Measurements from ENCODE around the gene KRT73.

KRT73 gene

GRCh38 chr12:52618216-52618615 lies at the start of gene KRT73:
TSS of gene KRT73 (minus strand) at chr12:52618559. CDS start at chr12:52618524, 35 bp downstream.
- DNase-seq = no peak

DNA sequence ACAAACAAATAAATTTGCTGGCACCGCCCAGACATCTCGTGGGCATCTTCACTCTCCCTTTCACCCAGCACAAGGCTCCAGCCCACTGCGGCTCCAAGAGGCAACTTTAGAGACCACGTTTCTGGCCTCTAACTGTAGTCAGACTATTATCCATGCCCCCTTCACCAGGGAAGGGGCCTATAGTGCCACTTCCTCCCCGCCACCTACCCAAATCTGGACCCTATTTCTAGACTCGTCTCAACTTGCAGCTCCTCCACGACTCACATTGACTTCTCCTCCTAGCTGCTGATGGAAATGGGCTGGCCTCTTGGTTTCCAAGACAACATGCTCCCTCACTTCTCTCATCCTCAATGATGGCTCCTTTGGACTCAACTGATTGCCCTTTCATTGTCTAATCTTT lies 49.6 kb upstream of the KRT73 start:
- DNase-seq = no peak

- DNase-seq = no peak
Observed at GRCh38 chr12:52667509-52667908, 49.1 kb upstream of the KRT73 start.

DNA sequence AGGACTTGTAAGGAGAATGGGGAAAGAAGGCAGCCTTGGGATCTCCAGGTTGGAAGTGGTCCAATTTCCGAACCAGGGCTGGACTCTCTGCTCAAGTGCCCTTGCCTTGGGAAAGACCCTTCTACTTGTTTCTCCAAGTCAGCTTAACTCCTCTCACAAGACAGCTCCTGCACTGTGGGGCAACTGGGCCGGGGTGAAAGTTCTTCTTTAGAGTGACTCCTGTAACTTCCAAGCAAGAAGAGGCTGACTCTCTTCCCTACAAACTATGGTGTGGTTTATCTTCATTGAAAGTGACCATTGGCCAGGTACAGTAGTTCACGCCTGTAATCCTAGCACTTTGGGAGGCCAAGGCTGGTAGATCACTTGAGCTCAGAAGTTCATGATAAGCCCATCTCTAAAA lies 48.1 kb upstream of the KRT73 start:
- DNase-seq = no peak

DNA sequence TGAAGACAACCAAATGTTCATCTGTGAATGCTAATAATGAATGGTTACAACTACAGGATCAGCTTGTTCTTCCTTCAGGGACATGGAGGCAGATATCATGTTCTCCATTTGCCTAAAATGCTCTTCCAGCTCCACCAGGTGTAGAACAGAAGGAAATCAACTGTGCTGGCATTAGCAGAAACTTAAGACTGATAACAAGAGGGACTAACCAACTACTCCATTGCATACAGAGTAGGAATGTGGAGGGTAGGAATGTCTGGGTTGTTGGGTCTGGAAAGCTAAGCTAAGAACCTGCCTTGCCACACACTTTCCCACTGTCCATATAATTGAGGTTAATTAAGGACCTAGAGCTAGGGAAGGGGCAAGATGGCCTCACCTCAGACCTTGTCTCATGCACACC lies 45.1 kb upstream of the KRT73 start:
- DNase-seq = no peak

GRCh38 chr12:52662918-52663229 lies 44.5 kb upstream of the KRT73 start:
- no peak for DNase-seq

- DNase-seq = no peak
Observed at GRCh38 chr12:52662093-52662917, 43.9 kb upstream of the KRT73 start.

- DNase-seq = no peak
Observed at GRCh38 chr12:52661668-52662067, 43.3 kb upstream of the KRT73 start.

DNA sequence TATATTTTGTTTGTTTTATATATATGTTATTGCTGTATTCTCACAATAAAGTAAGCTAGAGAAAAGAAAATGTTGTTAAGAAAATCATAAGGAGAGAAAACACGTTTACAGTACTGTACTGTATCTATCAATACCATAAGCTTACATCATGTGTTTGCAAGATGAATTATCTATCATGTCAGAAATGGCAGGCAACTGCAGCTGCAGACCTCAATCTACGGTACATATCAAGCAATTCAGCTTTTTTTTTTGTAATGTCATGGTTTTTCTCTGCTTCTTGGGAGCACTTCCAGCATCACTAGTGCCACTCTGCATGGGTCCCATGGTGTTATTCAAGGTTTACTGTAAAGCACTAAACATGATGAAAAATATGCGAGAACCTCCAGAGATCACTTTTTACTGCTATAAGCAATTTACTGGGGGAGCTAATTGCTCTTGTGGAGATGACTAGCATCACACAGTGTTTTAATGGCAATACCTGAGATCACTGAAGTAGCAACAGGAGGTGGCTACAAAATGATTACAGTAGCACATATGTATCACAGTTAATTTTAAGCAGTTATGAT lies 42.7 kb upstream of the KRT73 start:
- DNase-seq = no peak

- no peak for DNase-seq
Observed at GRCh38 chr12:52659951-52660350, 41.6 kb upstream of the KRT73 start.

DNA sequence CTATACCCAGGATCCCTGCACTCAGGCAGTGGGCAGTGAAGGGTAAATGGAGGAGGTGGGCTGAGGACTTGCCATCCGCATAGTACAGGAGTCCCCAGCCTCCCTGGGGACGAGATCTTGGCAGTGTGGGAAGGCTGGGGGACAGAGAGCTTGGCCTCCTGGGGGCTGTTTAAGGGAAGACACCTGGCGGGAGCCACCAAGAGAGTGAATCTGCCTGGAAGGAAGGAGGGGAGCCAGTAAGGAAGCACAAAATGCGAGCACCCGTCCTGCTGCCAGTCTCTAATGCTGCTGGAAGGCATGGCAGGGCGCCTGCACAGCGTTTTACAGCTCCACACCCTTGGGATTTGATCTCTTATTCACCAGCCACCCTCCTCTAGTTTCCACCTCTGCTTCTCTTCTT lies 41.0 kb upstream of the KRT73 start:
- no peak for DNase-seq

GRCh38 chr12:52658196-52658595 lies 39.8 kb upstream of the KRT73 start:
- no peak for DNase-seq

GRCh38 chr12:52657250-52657902 lies 39.0 kb upstream of the KRT73 start:
- no peak for DNase-seq

DNA sequence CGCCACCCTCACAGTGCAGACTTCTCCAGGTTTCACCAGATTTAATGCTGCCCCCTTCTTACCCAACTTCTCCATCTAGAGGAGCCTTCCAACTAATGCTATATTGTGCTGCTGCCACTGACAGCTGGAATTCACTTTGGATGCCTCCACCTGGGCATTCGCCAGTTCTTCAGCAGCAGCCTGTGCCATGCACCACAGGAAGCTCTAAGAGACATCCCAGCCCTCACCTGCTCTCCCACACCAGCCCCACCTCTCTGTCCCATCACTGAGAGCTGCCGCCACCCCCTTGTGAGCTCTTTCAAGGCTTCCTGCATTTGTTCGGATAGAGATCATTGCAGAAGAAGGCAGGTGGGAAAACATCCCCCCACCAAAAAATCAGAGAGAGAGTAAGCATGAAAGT lies 38.3 kb upstream of the KRT73 start:
- no peak for DNase-seq

DNA sequence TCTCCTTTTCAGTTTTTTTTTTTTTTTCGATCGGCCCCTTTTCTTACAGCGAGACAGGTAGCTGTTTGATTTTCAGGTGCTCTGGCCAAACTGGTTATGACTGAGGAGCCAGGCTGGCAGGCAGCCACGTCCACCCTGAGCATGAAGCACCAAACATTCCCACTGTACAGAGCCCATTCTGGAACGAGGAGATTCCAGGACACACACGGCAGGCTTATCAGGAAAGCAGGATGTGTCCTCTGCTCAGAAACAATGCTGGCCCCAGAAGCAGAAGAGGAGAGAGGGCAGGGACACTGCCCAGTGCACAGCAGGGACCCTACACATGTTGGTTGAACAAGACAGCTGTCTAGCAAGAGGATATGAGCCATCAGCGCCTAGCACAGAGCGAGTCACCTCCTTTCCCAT lies 37.4 kb upstream of the KRT73 start:
- no peak for DNase-seq

DNA sequence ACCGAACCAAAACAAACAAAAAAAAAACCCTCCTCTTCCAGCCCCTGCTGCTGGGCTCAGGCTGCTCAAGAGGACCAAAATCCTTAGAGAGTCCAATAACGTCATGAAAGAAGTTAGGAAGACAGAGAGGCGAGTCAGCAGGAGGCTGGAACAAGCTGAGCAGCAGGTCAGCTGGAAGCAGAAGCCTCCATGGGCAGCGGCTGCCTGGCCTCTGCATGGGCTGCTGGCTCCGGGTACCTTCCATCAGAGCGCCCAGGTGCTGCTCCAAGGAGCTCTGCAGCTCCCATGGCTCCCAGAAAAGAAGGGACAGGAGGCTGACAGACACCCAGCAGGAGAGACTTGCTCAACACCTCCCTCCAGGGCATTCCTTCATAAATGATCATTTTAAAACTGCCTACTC lies 36.9 kb upstream of the KRT73 start:
- no peak for DNase-seq

- DNase-seq = no peak
Observed at GRCh38 chr12:52651726-52652261, 33.4 kb upstream of the KRT73 start, which contains the start of gene KRT2. TSS of gene KRT2 (minus strand) at chr12:52652211. CDS start at chr12:52652142, 69 bp downstream.

- no peak for DNase-seq
Observed at GRCh38 chr12:52650520-52651081, 32.2 kb upstream of the KRT73 start.

GRCh38 chr12:52649066-52649465 lies 30.7 kb upstream of the KRT73 start:
- no peak for DNase-seq

DNA sequence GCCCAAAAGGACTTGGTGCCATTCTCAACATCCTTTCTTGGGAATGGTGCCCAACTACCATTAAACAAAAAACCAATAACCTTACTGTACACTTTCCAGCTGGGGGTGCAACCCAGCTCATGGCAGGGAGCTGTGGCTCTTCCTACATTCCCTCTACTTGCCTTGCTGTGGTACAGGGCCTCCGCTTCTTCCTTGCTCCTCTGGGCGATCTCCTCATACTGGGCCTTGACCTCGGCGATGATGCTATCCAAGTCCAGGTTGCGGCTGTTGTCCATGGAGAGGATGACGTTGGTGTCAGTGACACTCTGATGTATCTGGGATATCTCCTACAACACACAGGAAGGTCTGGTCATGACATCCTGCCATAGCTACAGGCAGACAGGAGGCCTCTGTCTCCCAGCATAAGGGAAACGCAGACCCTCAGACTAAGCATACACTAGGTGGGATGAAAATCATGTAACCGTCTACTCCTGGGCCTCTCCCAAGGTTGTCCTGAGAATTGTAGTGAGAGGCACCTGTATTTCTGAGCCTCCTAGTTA lies 29.7 kb upstream of the KRT73 start:
- no peak for DNase-seq

- DNase-seq = no peak
Observed at GRCh38 chr12:52647601-52648000, 29.2 kb upstream of the KRT73 start.

DNA sequence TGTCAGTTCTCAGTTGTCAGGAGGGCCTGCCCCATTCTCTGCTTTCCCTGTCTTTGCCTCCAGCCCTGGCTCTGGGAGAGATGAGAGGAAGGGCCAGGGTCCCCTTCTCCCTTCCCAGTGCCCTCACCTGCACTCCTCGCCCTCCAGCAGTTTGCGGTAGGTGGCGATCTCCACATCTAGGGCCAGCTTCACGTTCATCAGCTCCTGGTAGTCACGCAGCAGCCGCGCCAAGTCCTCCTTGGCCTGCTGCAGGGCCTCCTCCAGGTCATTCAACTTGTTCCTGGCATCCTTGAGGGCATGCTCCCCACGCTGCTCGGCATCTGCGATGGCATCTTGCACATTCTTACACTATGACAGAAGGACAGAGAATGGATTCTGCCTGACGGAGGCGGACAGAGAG lies 28.3 kb upstream of the KRT73 start:
- DNase-seq = no peak

- no peak for DNase-seq
Observed at GRCh38 chr12:52645982-52646381, 27.6 kb upstream of the KRT73 start.

Data from stimulated activated CD4-positive, alpha-beta T cell treated with anti-CD3 and anti-CD28 coated beads, Interleukin-1b, Interleukin-23, amount 100 ng/mL, for 48 hours (primary cell).